Vagina (tissue), 2 donors: ENCODE measurements around the gene FAM169A.

Experiments used
- POLR2A ChIP-seq, 2 donors: fragments of 450-650 bp; IDR thresholded peaks; one replicate each; pipeline ENCODE4 v1.6.1; 2017; ENCODE audit warnings: antibody characterized with exemption in 2 of 2, mild to moderate bottlenecking in 2 of 2, moderate library complexity in 2 of 2
- POLR2AphosphoS5 ChIP-seq, 2 donors: sonication (generic); formaldehyde crosslinking; IDR thresholded peaks; one replicate each; pipeline ENCODE4 v1.9.0; 2017; ENCODE audit warnings: antibody characterized with exemption in 2 of 2, mild to moderate bottlenecking in 2 of 2, low read depth in 1 of 2; ENCODE audit not compliant: insufficient read depth in 1 of 2
- TF ChIP-seq, protein P1 (sequence below), 3 experiments: fragments of 450-650 bp in 2 of 3; fragments of 200-600 bp in 1 of 3; sonication (generic) in 1 of 3; IDR thresholded peaks; one replicate each; pipeline ENCODE4 v1.5.1; 2017 to 2019; ENCODE audit warnings: antibody characterized with exemption in 3 of 3, mild to moderate bottlenecking in 2 of 3, moderate library complexity in 2 of 3

GRCh38 chr5:74810915-74811314, 55.3 kb downstream of the FAM169A start:
- TF ChIP-seq, protein P1, sequence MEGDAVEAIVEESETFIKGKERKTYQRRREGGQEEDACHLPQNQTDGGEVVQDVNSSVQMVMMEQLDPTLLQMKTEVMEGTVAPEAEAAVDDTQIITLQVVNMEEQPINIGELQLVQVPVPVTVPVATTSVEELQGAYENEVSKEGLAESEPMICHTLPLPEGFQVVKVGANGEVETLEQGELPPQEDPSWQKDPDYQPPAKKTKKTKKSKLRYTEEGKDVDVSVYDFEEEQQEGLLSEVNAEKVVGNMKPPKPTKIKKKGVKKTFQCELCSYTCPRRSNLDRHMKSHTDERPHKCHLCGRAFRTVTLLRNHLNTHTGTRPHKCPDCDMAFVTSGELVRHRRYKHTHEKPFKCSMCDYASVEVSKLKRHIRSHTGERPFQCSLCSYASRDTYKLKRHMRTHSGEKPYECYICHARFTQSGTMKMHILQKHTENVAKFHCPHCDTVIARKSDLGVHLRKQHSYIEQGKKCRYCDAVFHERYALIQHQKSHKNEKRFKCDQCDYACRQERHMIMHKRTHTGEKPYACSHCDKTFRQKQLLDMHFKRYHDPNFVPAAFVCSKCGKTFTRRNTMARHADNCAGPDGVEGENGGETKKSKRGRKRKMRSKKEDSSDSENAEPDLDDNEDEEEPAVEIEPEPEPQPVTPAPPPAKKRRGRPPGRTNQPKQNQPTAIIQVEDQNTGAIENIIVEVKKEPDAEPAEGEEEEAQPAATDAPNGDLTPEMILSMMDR (IDR thresholded peaks at IDR 0.05): no peak
- TF ChIP-seq POLR2A (IDR thresholded peaks at IDR 0.05) (no peak), POLR2AphosphoS5 (IDR thresholded peaks at IDR 0.05; ENCODE audit: insufficient read depth in 1 of 2, low read depth in 1 of 2) (peak in 1 of 2 donors; percentile 27)
